Testis (tissue), 2 donors: ENCODE measurements around the gene PON2.

ENCODE experiments used
- CTCF ChIP-seq, 3 experiments: fragments of 450-650 bp in 2 of 3; fragments of 200-600 bp in 1 of 3; sonication (generic) in 1 of 3; IDR thresholded peaks; one replicate each; pipeline ENCODE4 v1.5.1; 2016 to 2019; ENCODE audit warnings: antibody characterized with exemption in 3 of 3, mild to moderate bottlenecking in 2 of 3, moderate library complexity in 1 of 3
- POLR2A ChIP-seq: fragments of 450-650 bp; IDR thresholded peaks from one replicate; pipeline ENCODE4 v1.6.1; 2017; ENCODE audit warnings: antibody characterized with exemption, mild to moderate bottlenecking, moderate library complexity

GRCh38 chr7:95425694-95426093 is 9.1 kb downstream of the PON2 start:
- no peak for TF ChIP-seq CTCF (IDR thresholded peaks at IDR 0.05)
- no peak for TF ChIP-seq POLR2A
